ENCODE results near the gene RNF220.
"Not testable (repeated sequence)": the region's sequence is repeated elsewhere in the genome, so short reads cannot be mapped to it uniquely, and the experiment has no call there.

The RNF220 gene

GRCh38 chr1:44666719-44667118, 261.7 kb downstream of the RNF220 start:
- not testable (repeated sequence) for H3K4me1 ChIP-seq (ENCODE audit: control insufficient read depth, insufficient read depth, low read length, poor library complexity, severe bottlenecking); H3K9me3 ChIP-seq (ENCODE audit: control insufficient read depth, low read length); H3K4me3 ChIP-seq (ENCODE audit: extremely low read depth, insufficient read depth, low read length, poor library complexity, severe bottlenecking); H3K36me3 ChIP-seq (ENCODE audit: control insufficient read depth, insufficient read depth, low read length); H3K27ac ChIP-seq (ENCODE audit: low read depth, low read length, severe bottlenecking)
- 100% methylated on average over 1 of the region's 1 CpG for whole genome bisulfite sequencing, 2 experiments (ENCODE audit: insufficient coverage in 2 of 2)

GRCh38 chr1:44670751-44671640, 265.9 kb downstream of the RNF220 start:
- H3K4me1 ChIP-seq (ENCODE audit: control insufficient read depth, insufficient read depth, low read length, poor library complexity, severe bottlenecking), result peaks cover 20% of the 10 kb centered on the region
- no peak overlapping the region for H3K27ac ChIP-seq (ENCODE audit: low read depth, low read length, severe bottlenecking)
- 81 to 95% methylated on average over 7 to 9 of the region's 10 CpGs for WGBS, 2 experiments (ENCODE audit: insufficient coverage in 2 of 2)
- H3K36me3 ChIP-seq (ENCODE audit: control insufficient read depth, insufficient read depth, low read length), result no peaks in the 10 kb centered on the region
- no peaks in the 10 kb centered on the region for H3K9me3 ChIP-seq (ENCODE audit: control insufficient read depth, low read length)
- H3K4me3 ChIP-seq (ENCODE audit: extremely low read depth, insufficient read depth, low read length, poor library complexity, severe bottlenecking), result no peak overlapping the region

DNA sequence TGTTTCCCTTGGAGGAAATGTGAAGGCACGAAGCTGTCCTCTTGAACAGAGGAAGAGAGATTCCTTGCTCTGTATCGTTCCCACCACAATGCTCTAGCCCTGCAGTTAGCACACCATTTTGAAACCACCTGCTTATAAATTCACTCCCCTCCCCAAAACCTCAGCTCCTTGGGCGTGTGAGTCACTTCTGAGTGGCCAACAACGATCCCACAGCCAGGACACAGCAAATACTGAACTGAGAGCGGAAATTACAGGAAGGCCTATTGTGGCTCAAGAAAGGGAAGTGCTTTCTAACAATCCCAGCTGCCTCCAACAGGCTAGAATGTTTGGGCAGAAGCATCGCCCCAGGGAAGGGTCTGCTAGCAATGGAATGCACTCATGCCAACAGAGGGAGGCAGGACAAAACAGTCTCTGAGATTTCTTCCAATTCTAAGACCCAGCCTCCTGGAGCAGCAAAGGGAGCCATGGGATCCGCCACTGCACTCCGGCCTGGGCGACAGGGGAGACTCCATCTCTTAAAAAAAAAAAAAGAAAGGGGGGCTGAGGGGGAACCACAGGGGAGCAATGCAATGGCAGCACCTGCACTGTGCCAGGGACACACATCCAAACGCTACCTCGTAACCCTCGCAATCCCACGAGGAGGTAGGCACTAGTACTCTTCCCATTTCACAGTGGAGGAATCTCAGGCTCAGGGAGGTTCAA, 267.4 kb downstream of the RNF220 start:
- Histone ChIP-seq H3K36me3 (ENCODE audit: control insufficient read depth, insufficient read depth, low read length) (no peaks in the 10 kb centered on the region), H3K27ac (ENCODE audit: low read depth, low read length, severe bottlenecking) (peak overlapping the region; percentile 43), H3K4me3 (ENCODE audit: extremely low read depth, insufficient read depth, low read length, poor library complexity, severe bottlenecking) (no peak overlapping the region), H3K4me1 (ENCODE audit: control insufficient read depth, insufficient read depth, low read length, poor library complexity, severe bottlenecking) (peaks cover 21% of the 10 kb centered on the region), H3K9me3 (ENCODE audit: control insufficient read depth, low read length) (no peaks in the 10 kb centered on the region)
- WGBS, 2 experiments (ENCODE audit: insufficient coverage in 2 of 2), result 59 to 71% methylated on average over 9 to 11 of the region's 13 CpGs

GRCh38 chr1:44672961-44673674, 268.1 kb downstream of the RNF220 start:
- Histone ChIP-seq H3K9me3 (ENCODE audit: control insufficient read depth, low read length) (no peaks in the 10 kb centered on the region), H3K36me3 (ENCODE audit: control insufficient read depth, insufficient read depth, low read length) (no peaks in the 10 kb centered on the region), H3K27ac (ENCODE audit: low read depth, low read length, severe bottlenecking) (peak overlapping the region; percentile 95), H3K4me1 (ENCODE audit: control insufficient read depth, insufficient read depth, low read length, poor library complexity, severe bottlenecking) (peaks cover 21% of the 10 kb centered on the region), H3K4me3 (ENCODE audit: extremely low read depth, insufficient read depth, low read length, poor library complexity, severe bottlenecking) (peak overlapping the region; percentile 60)
- 90 to 95% methylated on average over 6 to 8 of the region's 14 CpGs for WGBS, 2 experiments (ENCODE audit: insufficient coverage in 2 of 2)

- Histone ChIP-seq H3K4me1 (ENCODE audit: control insufficient read depth, insufficient read depth, low read length, poor library complexity, severe bottlenecking) (peaks cover 21% of the 10 kb centered on the region), H3K9me3 (ENCODE audit: control insufficient read depth, low read length) (no peaks in the 10 kb centered on the region), H3K36me3 (ENCODE audit: control insufficient read depth, insufficient read depth, low read length) (no peaks in the 10 kb centered on the region), H3K27ac (ENCODE audit: low read depth, low read length, severe bottlenecking) (peak overlapping the region; percentile 95), H3K4me3 (ENCODE audit: extremely low read depth, insufficient read depth, low read length, poor library complexity, severe bottlenecking) (peak overlapping the region; percentile 60)
- WGBS, 2 experiments (ENCODE audit: insufficient coverage in 2 of 2), result 0 to 1% methylated on average over 5 to 16 of the region's 16 CpGs
Observed at GRCh38 chr1:44673675-44674112, 268.6 kb downstream of the RNF220 start.

DNA sequence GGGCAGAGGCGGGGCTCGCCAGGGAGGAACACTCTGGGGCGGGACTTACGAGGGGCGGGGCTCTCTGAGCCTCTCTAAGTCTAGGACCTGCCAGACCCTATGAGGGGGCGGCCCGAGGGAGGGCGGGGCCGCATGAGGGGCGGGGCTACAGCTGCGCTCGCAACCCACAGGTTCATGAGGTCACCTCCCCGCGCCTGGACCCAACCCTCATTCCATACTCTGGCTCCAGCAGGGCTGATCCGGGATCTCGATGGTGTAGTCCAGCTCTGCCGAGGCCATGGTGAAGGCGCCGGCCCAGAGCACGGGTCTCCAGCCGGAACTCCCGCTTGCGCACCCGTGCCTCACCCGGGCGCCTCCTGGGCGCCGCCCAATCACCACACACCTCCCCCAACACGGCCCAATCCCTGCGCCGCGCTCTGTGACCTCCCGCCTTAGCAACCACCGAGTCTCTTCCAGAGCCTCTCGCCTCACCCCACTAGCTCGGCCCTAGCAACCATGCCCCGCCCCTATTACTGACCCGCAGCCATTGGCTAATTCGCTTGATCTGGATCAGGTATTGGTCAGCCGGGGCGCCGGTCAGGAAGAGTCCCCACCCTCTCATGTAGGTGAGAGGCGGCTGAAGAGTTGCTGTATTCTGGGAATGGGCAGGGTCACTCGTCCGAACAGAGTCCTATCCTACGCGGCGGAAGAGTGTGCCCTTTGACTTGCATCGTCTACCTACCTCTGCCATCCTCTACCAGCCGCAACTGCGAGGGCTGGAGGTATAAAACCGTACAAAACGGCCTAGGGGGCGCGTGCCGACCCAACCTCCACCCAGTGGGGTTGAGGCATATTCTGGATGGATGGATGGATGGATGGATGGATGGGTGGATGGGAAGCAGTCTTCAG, 269.3 kb downstream of the RNF220 start, which contains the start of the genes ARMH1 and TMEM53:
TSS of gene ARMH1 (plus strand) at position 602 of the 888 bp plus-strand sequence. CDS start 14,984 bp downstream, outside the sequence.
TSS of gene TMEM53 (minus strand) at position 369 of the 888 bp plus-strand sequence. CDS start at position 279, 90 bp downstream.
- Histone ChIP-seq H3K4me3 (ENCODE audit: extremely low read depth, insufficient read depth, low read length, poor library complexity, severe bottlenecking) (peak within 1 kb of the TSS; percentile 60), H3K4me1 (ENCODE audit: control insufficient read depth, insufficient read depth, low read length, poor library complexity, severe bottlenecking) (peaks cover 21% of the 10 kb centered on the region), H3K36me3 (ENCODE audit: control insufficient read depth, insufficient read depth, low read length) (no peaks in the 10 kb centered on the region), H3K9me3 (ENCODE audit: control insufficient read depth, low read length) (no peaks in the 10 kb centered on the region), H3K27ac (ENCODE audit: low read depth, low read length, severe bottlenecking) (peak within 1 kb of the TSS; percentile 95)
- WGBS, 2 experiments (ENCODE audit: insufficient coverage in 2 of 2), result 0 to 1% methylated on average over 34 to 47 of the region's 56 CpGs

- peak overlapping the region; percentile 60 for H3K4me3 ChIP-seq (ENCODE audit: extremely low read depth, insufficient read depth, low read length, poor library complexity, severe bottlenecking)
- WGBS, 2 experiments (ENCODE audit: insufficient coverage in 2 of 2), result 96 to 97% methylated on average over 4 to 6 of the region's 7 CpGs
- H3K27ac ChIP-seq (ENCODE audit: low read depth, low read length, severe bottlenecking), result no peak overlapping the region
- peaks cover 21% of the 10 kb centered on the region for H3K4me1 ChIP-seq (ENCODE audit: control insufficient read depth, insufficient read depth, low read length, poor library complexity, severe bottlenecking)
- H3K36me3 ChIP-seq (ENCODE audit: control insufficient read depth, insufficient read depth, low read length), result no peaks in the 10 kb centered on the region
- H3K9me3 ChIP-seq (ENCODE audit: control insufficient read depth, low read length), result no peaks in the 10 kb centered on the region
Observed at GRCh38 chr1:44675186-44675585, 270.1 kb downstream of the RNF220 start.

DNA sequence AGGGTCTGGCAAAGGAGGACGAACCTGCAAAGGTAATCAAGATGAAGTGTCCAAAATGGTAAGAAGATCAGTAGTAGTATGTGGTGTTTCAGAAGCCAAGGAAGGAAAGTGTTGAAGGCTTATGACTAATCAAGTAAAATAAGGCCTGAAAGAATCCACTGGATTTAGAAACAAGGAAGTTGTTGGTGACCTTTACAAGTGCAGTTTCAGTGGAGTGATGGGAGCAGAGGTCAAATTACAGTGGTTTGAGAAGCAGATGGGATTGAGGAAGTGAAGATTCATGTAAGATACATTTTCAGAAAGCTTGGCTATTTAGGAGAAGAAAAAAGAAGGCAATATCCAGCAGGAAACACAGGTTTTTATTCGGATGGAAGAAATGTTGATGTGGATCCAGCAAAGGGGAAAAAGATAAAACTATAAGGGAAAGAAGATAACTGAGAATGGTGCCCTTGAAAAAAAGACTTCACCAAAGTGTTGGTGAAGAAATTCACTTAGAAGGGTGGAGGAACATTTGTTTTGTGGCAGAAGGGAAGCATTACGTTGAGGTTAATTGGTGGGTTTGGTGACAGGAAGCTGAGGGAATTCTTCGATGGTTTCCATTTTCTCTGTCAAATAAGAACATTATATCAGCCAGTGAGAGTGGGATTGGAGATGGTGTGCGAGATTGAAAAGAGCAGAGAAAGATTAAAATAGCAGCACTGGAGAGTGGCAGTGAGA, 271.6 kb downstream of the RNF220 start:
- peaks cover 21% of the 10 kb centered on the region for H3K4me1 ChIP-seq (ENCODE audit: control insufficient read depth, insufficient read depth, low read length, poor library complexity, severe bottlenecking)
- no peaks in the 10 kb centered on the region for H3K9me3 ChIP-seq (ENCODE audit: control insufficient read depth, low read length)
- H3K36me3 ChIP-seq (ENCODE audit: control insufficient read depth, insufficient read depth, low read length), result no peaks in the 10 kb centered on the region
- no peak overlapping the region for H3K27ac ChIP-seq (ENCODE audit: low read depth, low read length, severe bottlenecking)
- no peak overlapping the region for H3K4me3 ChIP-seq (ENCODE audit: extremely low read depth, insufficient read depth, low read length, poor library complexity, severe bottlenecking)
- 86 to 100% methylated on average over 2 to 3 of the region's 5 CpGs for WGBS, 2 experiments (ENCODE audit: insufficient coverage in 2 of 2)

- H3K9me3 ChIP-seq (ENCODE audit: control insufficient read depth, low read length), result no peaks in the 10 kb centered on the region
- no peak overlapping the region for H3K4me3 ChIP-seq (ENCODE audit: extremely low read depth, insufficient read depth, low read length, poor library complexity, severe bottlenecking)
- no peaks in the 10 kb centered on the region for H3K36me3 ChIP-seq (ENCODE audit: control insufficient read depth, insufficient read depth, low read length)
- peaks cover 21% of the 10 kb centered on the region for H3K4me1 ChIP-seq (ENCODE audit: control insufficient read depth, insufficient read depth, low read length, poor library complexity, severe bottlenecking)
- H3K27ac ChIP-seq (ENCODE audit: low read depth, low read length, severe bottlenecking), result no peak overlapping the region
- WGBS, 2 experiments (ENCODE audit: insufficient coverage in 2 of 2), result 72 to 93% methylated on average over 4 to 6 of the region's 6 CpGs
Observed at GRCh38 chr1:44677201-44677766, 272.2 kb downstream of the RNF220 start.
